ENCODE data around the gene FEN1.

The FEN1 gene

GRCh38 chr11:61792310-61793082 lies at the start of gene FEN1, which contains the start of gene TMEM258:
TSS of gene FEN1 (plus strand) at chr11:61792911. CDS start at chr11:61795362, 2,451 bp downstream.
TSS of gene TMEM258 (minus strand) at chr11:61792599. CDS start at chr11:61792558, 41 bp downstream.
- peak; percentile 97 for DNase-seq

GRCh38 chr11:61743486-61744095 lies 49.1 kb upstream of the FEN1 start:
- DNase-seq, result no peak

GRCh38 chr11:61744181-61744580 lies 48.5 kb upstream of the FEN1 start:
- DNase-seq, result no peak

- no peak for DNase-seq
Observed at GRCh38 chr11:61744609-61745156, 48.0 kb upstream of the FEN1 start.

GRCh38 chr11:61745781-61746441 lies 46.8 kb upstream of the FEN1 start:
- no peak for DNase-seq

GRCh38 chr11:61746442-61747191 lies 46.1 kb upstream of the FEN1 start:
- no peak for DNase-seq

GRCh38 chr11:61747192-61747966 lies 45.3 kb upstream of the FEN1 start:
- peak; percentile 80 for DNase-seq

GRCh38 chr11:61747967-61748285 lies 44.8 kb upstream of the FEN1 start:
- DNase-seq, result no peak

GRCh38 chr11:61749591-61750217 lies 43.0 kb upstream of the FEN1 start:
- no peak for DNase-seq

- DNase-seq, result no peak
Observed at GRCh38 chr11:61750631-61751273, 42.0 kb upstream of the FEN1 start.

- no peak for DNase-seq
Observed at GRCh38 chr11:61751384-61751783, 41.3 kb upstream of the FEN1 start.

- DNase-seq, result peak; percentile 77
Observed at GRCh38 chr11:61752117-61752924, 40.4 kb upstream of the FEN1 start, which contains the start of gene MYRF. TSS of gene MYRF (plus strand) at chr11:61752636. CDS start at chr11:61752745, 109 bp downstream.

GRCh38 chr11:61752925-61753521 lies 39.7 kb upstream of the FEN1 start:
- DNase-seq, result no peak

- DNase-seq, result no peak
Observed at GRCh38 chr11:61753672-61754071, 39.0 kb upstream of the FEN1 start.

GRCh38 chr11:61754534-61755482 lies 37.9 kb upstream of the FEN1 start:
- no peak for DNase-seq

- no peak for DNase-seq
Observed at GRCh38 chr11:61756147-61756451, 36.6 kb upstream of the FEN1 start.

- no peak for DNase-seq
Observed at GRCh38 chr11:61756452-61757212, 36.1 kb upstream of the FEN1 start.
